GM12874 (cell line): ENCODE measurements around the gene IMMP2L.

Experiments
- CTCF ChIP-seq: IDR thresholded peaks from 2 replicates; pipeline ENCODE4 v1.5.1; 2011; ENCODE audit warnings: low read depth, mild to moderate bottlenecking, control low read depth, low read length, moderate library complexity; ENCODE audit not compliant: insufficient read depth

Gene IMMP2L

DNA sequence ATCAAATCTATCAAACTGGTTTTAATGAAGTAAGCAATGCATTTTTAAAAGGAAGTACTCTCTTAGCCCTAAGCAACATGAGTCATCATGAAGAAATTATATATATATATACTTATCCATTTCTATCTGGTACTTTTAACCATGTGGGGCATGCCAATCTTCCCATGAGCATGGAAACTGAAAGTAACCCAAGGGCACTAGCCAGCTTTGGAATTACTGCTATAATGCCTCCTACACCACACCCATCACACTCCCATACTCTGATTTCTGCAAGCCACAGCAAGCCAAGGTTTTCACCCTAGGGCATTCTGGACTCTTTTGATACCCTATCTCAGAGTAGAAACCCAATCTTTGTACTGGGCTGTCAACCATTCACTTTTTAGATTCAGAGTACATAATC, 204.6 kb downstream of the IMMP2L start:
- no peak for TF ChIP-seq CTCF

GRCh38 chr7:111356941-111357340, 205.4 kb downstream of the IMMP2L start:
- no peak for TF ChIP-seq CTCF

DNA sequence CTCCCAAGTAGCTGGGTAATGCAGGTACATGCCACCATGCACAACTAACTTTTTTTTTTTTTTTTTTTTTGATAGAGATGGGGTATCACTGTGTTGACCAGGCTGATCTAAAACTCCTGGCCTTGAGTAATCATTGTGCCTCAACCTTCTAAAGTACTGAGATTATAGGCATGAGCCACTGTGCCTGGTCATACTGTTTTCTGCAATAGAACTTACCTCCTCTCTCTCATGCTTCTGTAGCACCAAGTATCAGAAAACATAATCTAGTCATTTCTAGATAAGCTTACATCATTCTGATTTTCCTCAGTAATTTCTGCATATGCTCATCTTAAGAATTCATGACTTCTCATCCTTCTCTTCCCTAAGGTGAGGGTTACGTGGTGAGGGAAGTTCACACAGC, 210.0 kb downstream of the IMMP2L start:
- no peak for TF ChIP-seq CTCF

GRCh38 chr7:111346219-111346618, 216.1 kb downstream of the IMMP2L start:
- TF ChIP-seq CTCF, result no peak

GRCh38 chr7:111343017-111343416, 219.3 kb downstream of the IMMP2L start:
- TF ChIP-seq CTCF, result no peak

GRCh38 chr7:111339006-111339405, 223.3 kb downstream of the IMMP2L start:
- no peak for TF ChIP-seq CTCF

- TF ChIP-seq CTCF, result no peak
Observed at GRCh38 chr7:111333010-111333409, 229.3 kb downstream of the IMMP2L start.

DNA sequence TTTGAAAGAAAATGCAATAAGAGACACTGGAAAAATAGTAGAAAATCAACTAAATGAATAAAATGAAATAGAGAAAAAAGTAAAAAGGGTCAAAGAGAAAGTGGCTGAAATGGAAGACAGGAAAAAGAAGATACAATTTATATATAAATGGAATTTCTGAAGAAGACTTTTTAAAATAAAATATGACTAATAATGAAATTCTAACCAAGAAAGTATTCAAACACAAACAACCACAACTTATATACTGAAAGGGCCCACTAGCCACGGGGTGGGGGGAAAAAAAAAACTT, 232.1 kb downstream of the IMMP2L start:
- TF ChIP-seq CTCF, result no peak
